ENCODE data around the gene DEPDC5.
A peak's percentile ranks its signal among the peaks of the same experiment; 100 is the strongest.

Gene DEPDC5

DNA sequence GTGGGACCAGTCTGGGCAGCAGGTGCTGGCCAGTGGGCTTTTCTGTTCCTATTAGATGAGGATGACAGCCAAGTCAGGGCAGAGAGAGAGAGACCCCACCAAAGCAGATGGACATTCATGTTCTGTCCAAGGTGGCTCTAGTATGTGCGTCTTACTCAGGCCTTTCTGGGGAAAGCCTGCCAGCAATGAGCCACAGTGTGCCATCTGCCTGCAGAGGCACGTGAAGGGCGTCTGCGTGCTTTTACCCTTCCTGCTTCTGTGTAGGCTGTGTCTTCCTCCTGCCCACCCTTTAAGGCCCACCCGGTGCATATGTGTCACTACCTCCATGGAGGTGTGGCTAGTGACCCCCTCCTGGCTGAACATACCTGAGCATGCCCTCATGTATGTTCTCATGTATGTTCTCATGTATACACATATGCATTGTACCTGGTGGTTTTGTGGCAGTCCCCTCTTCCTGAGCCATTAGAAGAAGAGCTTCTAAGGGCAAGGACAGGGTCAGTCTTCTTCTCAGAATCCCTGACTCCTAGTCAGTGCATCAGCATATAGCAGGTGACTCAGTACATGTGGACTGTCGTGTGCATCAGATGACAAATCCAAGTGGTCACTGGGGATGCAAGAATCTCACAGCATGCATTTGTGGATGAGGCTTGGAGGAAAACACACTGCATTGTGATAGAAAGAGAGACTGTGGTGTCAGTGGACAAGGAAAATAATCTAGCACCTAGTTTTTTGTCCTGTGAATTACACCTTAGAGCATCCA lies 100.1 kb downstream of the DEPDC5 start:
- Mint-ChIP-seq H3K36me3 (ENCODE audit: insufficient read depth) (peaks cover 25% of the 10 kb centered on the region), H3K27me3 (no peaks in the 10 kb centered on the region), H3K9me3 (no peaks in the 10 kb centered on the region), H3K27ac (peak overlapping the region in 1 of 2 donors; percentile 33), H3K4me1 (ENCODE audit: low read depth in 2 of 2) (no peaks in the 10 kb centered on the region), H3K4me3 (no peak overlapping the region)
- no peak for DNase-seq
- no peak for ATAC-seq (replicated peaks)

GRCh38 chr22:31857247-31857646 lies 103.4 kb downstream of the DEPDC5 start:
- peaks cover 17% of the 10 kb centered on the region for H3K36me3 Mint-ChIP-seq (ENCODE audit: insufficient read depth)
- H3K27ac Mint-ChIP-seq = no peak overlapping the region
- no peaks in the 10 kb centered on the region for H3K27me3 Mint-ChIP-seq
- no peaks in the 10 kb centered on the region for H3K9me3 Mint-ChIP-seq
- ATAC-seq (replicated peaks) = no peak
- no peak overlapping the region for H3K4me3 Mint-ChIP-seq
- DNase-seq = no peak
- no peaks in the 10 kb centered on the region for H3K4me1 Mint-ChIP-seq (ENCODE audit: low read depth in 2 of 2)

DNA sequence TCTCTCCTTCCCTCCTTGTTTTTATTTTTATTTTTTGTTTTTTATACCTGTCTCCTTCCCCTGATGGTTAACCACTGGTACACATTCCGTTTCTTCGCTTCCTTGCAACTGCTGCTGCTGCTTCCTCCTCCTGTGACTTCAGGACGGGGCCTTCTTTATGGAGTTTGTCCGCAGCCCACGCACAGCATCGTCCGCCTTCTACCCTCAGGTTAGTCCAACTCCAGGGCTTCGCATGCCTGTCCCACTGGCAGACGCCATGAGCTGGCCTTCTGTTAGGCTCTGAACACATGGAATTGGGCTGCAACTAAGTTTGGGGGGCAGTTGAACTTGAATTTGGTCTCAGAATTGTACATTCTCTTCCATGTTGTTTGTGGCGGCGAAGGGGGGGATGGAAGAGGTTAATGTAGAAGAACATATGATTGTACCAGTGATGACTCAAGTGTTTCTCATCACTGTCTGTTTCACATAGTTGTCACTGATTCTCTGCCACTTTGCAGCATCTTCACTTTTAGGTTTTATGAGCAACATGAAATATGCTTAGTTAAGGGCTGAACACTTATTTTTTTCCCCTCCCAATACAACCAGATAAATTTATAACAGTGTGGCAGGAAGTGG lies 107.5 kb downstream of the DEPDC5 start:
- no peak for DNase-seq
- no peaks in the 10 kb centered on the region for H3K4me1 Mint-ChIP-seq (ENCODE audit: low read depth in 2 of 2)
- ATAC-seq (replicated peaks) = no peak
- H3K9me3 Mint-ChIP-seq = no peaks in the 10 kb centered on the region
- H3K27me3 Mint-ChIP-seq = no peaks in the 10 kb centered on the region
- H3K27ac Mint-ChIP-seq = no peak overlapping the region
- H3K36me3 Mint-ChIP-seq (ENCODE audit: insufficient read depth) = peaks cover 7% of the 10 kb centered on the region
- no peak overlapping the region for H3K4me3 Mint-ChIP-seq

DNA sequence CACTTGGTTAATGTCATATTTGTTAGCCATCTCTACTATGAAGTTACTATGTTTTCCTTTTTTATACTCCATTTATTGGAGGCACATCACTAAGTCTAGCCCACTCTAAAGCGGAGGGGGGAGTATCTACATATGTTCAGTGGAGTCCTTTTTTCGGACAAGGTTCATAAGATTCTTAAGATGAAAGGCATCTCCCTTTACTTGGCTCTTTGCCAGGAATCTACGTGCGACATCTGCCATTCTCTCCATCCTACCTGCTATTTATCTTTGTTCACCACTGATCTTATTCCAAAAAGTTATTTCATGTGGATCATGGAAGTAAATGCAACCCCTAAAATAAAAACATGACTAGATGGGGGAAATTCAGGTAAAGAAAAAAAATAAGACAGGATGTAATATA lies 113.1 kb downstream of the DEPDC5 start:
- ATAC-seq (replicated peaks) (no peak), DNase-seq (no peak)
- Mint-ChIP-seq H3K9me3 (no peaks in the 10 kb centered on the region), H3K4me1 (ENCODE audit: low read depth in 2 of 2) (peaks cover 0 to 5% of the 10 kb centered on the region in 2 donors), H3K36me3 (ENCODE audit: insufficient read depth) (peaks cover 20% of the 10 kb centered on the region), H3K4me3 (no peak overlapping the region), H3K27me3 (no peaks in the 10 kb centered on the region), H3K27ac (peak overlapping the region in 1 of 2 donors; percentile 27)

GRCh38 chr22:31867386-31868153 lies 113.8 kb downstream of the DEPDC5 start:
- Mint-ChIP-seq H3K9me3 (no peaks in the 10 kb centered on the region), H3K27me3 (no peaks in the 10 kb centered on the region), H3K36me3 (ENCODE audit: insufficient read depth) (peaks cover 20% of the 10 kb centered on the region), H3K4me3 (no peak overlapping the region), H3K27ac (peak overlapping the region in 1 of 2 donors; percentile 27), H3K4me1 (ENCODE audit: low read depth in 2 of 2) (peaks cover 0 to 5% of the 10 kb centered on the region in 2 donors)
- DNase-seq = no peak
- no peak for ATAC-seq (replicated peaks)

DNA sequence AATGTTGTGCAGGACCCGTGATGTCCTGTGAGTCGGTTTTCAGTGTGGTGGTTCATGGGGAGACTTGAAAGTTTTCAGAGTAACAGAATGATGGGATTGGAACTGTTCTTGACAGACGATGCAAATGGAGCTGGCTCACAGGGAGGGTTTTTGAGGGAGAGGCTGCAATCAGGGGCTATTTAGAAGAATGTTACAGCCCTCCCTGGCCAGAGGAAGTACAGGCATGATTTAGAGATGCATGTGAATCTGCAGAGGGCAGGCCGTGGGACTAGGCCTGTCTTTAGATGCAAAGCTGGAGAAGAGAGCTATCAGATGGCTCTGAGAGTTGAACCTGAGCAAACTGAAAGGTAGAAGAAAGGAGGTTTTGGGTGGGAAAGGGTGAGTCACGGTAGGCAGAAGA lies 115.9 kb downstream of the DEPDC5 start:
- DNase-seq = no peak
- no peaks in the 10 kb centered on the region for H3K27me3 Mint-ChIP-seq

DNA sequence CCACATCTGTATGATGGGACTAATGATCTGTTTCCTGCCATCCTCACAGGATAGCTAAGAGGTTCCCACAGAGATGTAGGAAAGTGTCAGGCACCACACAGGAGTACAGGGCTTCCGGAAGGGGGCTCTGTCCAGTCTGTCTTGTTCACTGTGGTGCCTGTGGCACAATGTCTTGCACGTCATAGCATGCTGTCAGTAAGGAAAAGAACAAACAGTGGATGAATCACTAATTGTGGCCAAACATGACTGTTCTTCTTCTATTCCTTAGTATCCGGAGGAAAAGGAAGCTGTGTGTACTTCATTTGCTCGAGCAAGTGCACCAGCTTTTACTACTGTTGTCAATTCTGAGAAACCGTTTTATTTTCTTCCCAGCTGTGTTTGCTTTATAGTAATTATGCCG lies 117.1 kb downstream of the DEPDC5 start:
- Mint-ChIP-seq H3K4me3 (no peak overlapping the region), H3K36me3 (ENCODE audit: insufficient read depth) (peaks cover 27% of the 10 kb centered on the region), H3K4me1 (ENCODE audit: low read depth in 2 of 2) (peaks cover under 1 to 5% of the 10 kb centered on the region in 2 donors), H3K27me3 (no peaks in the 10 kb centered on the region), H3K27ac (peak overlapping the region; percentile 49 to 59), H3K9me3 (no peaks in the 10 kb centered on the region)
- DNase-seq (no peak), ATAC-seq (replicated peaks) (no peak)

More for the DNA sequence above, 115.9 kb downstream of the DEPDC5 start:
- Mint-ChIP-seq H3K4me3 (no peak overlapping the region), H3K27ac (peak overlapping the region in 1 of 2 donors; percentile 70), H3K36me3 (ENCODE audit: insufficient read depth) (peaks cover 24% of the 10 kb centered on the region), H3K9me3 (no peaks in the 10 kb centered on the region), H3K4me1 (ENCODE audit: low read depth in 2 of 2) (peaks cover 0 to 5% of the 10 kb centered on the region in 2 donors)
- no peak for ATAC-seq (replicated peaks)

DNA sequence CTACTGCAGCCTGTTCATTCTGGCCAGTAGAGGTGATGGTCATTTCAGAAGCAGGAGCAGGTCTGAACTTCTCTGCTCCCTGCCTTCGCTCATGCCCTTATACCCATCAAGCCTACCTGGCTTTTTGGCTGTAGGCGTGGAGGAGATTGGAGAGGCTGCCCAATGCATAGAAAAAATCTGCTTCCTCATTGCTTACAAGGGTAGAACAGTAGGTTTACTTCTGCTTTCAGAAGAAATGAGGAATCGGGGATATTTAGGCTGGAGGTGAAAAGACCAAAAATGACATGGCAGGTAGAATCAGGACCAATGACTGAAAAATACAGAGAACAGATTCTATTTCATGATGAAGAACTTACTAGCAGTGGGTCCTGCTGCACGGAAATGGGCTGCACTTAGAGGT lies 117.7 kb downstream of the DEPDC5 start:
- peaks cover 4 to 9% of the 10 kb centered on the region in 2 donors for H3K4me1 Mint-ChIP-seq (ENCODE audit: low read depth in 2 of 2)
- no peaks in the 10 kb centered on the region for H3K27me3 Mint-ChIP-seq
- peak overlapping the region; percentile 49 to 59 for H3K27ac Mint-ChIP-seq
- no peak for ATAC-seq (replicated peaks)
- H3K4me3 Mint-ChIP-seq = no peak overlapping the region
- no peaks in the 10 kb centered on the region for H3K9me3 Mint-ChIP-seq
- peaks cover 25% of the 10 kb centered on the region for H3K36me3 Mint-ChIP-seq (ENCODE audit: insufficient read depth)
- no peak for DNase-seq

DNA sequence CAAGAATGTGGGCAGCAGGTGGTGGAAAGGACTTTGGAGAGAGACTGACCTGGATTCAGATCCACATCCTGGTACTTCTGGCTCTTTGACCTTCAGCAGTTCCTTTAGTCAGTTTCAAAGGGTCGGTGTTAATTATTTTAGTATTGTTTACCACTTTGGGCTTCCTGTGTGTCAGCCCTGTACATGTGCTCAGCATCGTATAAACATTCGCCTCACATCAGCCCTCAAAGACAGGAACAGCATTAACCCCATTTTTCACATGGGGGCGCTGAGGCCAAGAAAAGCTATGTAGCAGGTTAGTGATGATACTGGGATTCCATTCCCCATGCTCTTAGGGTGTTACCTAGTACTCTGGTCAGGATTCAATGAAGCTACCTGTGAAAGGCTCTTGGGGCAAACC lies 118.4 kb downstream of the DEPDC5 start:
- ATAC-seq (replicated peaks) (peak; percentile 27), DNase-seq (no peak)
- Mint-ChIP-seq H3K36me3 (ENCODE audit: insufficient read depth) (peaks cover 29% of the 10 kb centered on the region), H3K27ac (peak overlapping the region; percentile 26 to 49), H3K9me3 (no peaks in the 10 kb centered on the region), H3K4me1 (ENCODE audit: low read depth in 2 of 2) (peaks cover 4 to 9% of the 10 kb centered on the region in 2 donors), H3K27me3 (no peaks in the 10 kb centered on the region), H3K4me3 (no peak overlapping the region)

GRCh38 chr22:31874821-31875220 lies 121.0 kb downstream of the DEPDC5 start:
- peaks cover 30% of the 10 kb centered on the region for H3K36me3 Mint-ChIP-seq (ENCODE audit: insufficient read depth)
- H3K9me3 Mint-ChIP-seq = no peaks in the 10 kb centered on the region
- H3K4me3 Mint-ChIP-seq = no peak overlapping the region
- no peak overlapping the region for H3K27ac Mint-ChIP-seq
- ATAC-seq (replicated peaks) (no peak), DNase-seq (no peak)
- no peaks in the 10 kb centered on the region for H3K27me3 Mint-ChIP-seq
- peaks cover 4% of the 10 kb centered on the region in 2 donors for H3K4me1 Mint-ChIP-seq (ENCODE audit: low read depth in 2 of 2)

DNA sequence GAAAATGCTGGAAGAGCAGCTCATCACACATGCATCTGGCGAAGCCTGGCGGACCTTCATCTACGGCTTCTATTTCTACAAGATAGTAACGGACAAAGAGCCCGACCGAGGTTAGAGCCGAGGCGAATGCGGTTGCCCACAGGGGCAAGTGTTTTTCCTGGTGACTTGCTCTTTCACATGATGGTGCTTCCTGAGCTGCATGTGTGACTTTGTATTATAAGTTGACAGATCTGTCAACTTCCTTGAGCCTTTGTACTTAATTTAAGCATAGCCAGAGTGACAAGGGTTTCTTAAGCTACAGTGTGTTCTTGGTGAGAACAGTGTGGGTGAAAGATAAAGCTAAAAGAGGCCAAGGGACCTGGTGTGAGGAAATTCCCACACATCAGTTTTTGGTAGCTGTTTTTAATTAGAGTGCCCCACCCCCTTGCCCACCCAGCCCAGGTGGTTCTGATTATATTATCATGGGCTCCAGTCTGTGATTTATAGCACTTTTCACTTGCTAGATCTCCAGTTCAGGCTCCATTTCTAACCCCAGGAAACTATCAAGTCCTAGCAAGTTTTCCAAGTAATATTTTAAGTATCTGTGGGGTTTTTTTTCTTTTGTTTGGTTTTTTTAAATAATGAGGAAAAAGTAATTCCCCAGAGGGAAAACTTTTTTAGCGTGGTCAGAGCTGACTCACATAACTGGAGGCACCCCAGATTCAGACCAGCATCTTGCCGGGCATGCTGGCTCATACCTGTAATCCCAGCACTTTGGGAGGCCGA lies 122.5 kb downstream of the DEPDC5 start:
- Mint-ChIP-seq H3K36me3 (ENCODE audit: insufficient read depth) (peaks cover 38% of the 10 kb centered on the region), H3K27ac (peak overlapping the region in 1 of 2 donors; percentile 32), H3K9me3 (no peaks in the 10 kb centered on the region), H3K4me1 (ENCODE audit: low read depth in 2 of 2) (peaks cover 4% of the 10 kb centered on the region in 2 donors), H3K27me3 (no peaks in the 10 kb centered on the region), H3K4me3 (no peak overlapping the region)
- no peak for DNase-seq
- peak; percentile 10 for ATAC-seq (replicated peaks)

DNA sequence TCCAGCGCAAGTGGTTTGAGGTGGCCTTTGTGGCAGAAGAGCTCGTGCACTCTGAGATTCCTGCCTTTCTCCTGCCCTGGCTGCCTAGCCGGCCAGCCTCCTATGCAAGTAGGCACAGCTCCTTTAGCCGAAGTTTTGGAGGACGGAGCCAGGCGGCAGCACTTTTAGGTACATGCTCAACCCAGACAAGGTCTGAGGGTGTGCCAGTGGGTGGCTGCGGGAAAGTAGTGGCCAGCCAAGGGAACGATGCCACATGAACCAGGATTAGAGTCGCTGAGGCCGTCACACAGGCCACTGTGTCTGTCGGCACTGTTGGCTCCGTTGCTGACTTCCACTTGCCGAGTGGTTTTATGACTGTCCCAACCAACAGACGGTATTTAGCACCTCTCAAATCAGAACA lies 125.8 kb downstream of the DEPDC5 start:
- Mint-ChIP-seq H3K4me3 (no peak overlapping the region), H3K4me1 (ENCODE audit: low read depth in 2 of 2) (peaks cover 4% of the 10 kb centered on the region in 2 donors), H3K9me3 (no peaks in the 10 kb centered on the region), H3K36me3 (ENCODE audit: insufficient read depth) (peaks cover 36% of the 10 kb centered on the region), H3K27me3 (no peaks in the 10 kb centered on the region), H3K27ac (no peak overlapping the region)
- no peak for ATAC-seq (replicated peaks)
- no peak for DNase-seq

- DNase-seq (no peak), ATAC-seq (replicated peaks) (no peak)
- Mint-ChIP-seq H3K36me3 (ENCODE audit: insufficient read depth) (peaks cover 32% of the 10 kb centered on the region), H3K4me3 (no peak overlapping the region), H3K27me3 (no peaks in the 10 kb centered on the region), H3K4me1 (ENCODE audit: low read depth in 2 of 2) (peaks cover under 1% of the 10 kb centered on the region in 2 donors), H3K9me3 (no peaks in the 10 kb centered on the region), H3K27ac (no peak overlapping the region)
Observed at GRCh38 chr22:31881200-31881599, 127.4 kb downstream of the DEPDC5 start.
